ENCODE data around the gene DHX57. TPM values are rescaled to one million over a fixed set of nuclear protein-coding genes. Genes with fewer than 3 reads are reported as not detected.
A peak's percentile ranks its signal among the peaks of the same experiment; 100 is the strongest.

DHX57 gene
- total RNA-seq, 1 experiment from 2014 or later, result 32.6 TPM

GRCh38 chr2:38887902-38888554, 12.3 kb upstream of the DHX57 start:
- Histone ChIP-seq H3K27me3 (no peaks in the 10 kb centered on the region), H3K9me3 (replicated peaks) (no peaks in the 10 kb centered on the region), H3K36me3 (no peaks in the 10 kb centered on the region), H3K4me1 (no peaks in the 10 kb centered on the region), H3K4me3 (no peak overlapping the region), H3K27ac (no peak overlapping the region)
- DNase-seq, result no peak

GRCh38 chr2:38887347-38887746, 11.6 kb upstream of the DHX57 start:
- no peak for DNase-seq
- no peaks in the 10 kb centered on the region for H3K4me1 ChIP-seq
- H3K36me3 ChIP-seq, result no peaks in the 10 kb centered on the region
- no peaks in the 10 kb centered on the region for H3K27me3 ChIP-seq
- no peak overlapping the region for H3K27ac ChIP-seq
- no peak overlapping the region for H3K4me3 ChIP-seq
- no peaks in the 10 kb centered on the region for H3K9me3 ChIP-seq (replicated peaks)

GRCh38 chr2:38886063-38886462, 10.3 kb upstream of the DHX57 start:
- no peak for DNase-seq
- Histone ChIP-seq H3K36me3 (no peaks in the 10 kb centered on the region), H3K4me1 (no peaks in the 10 kb centered on the region), H3K27me3 (no peaks in the 10 kb centered on the region), H3K9me3 (replicated peaks) (no peaks in the 10 kb centered on the region), H3K4me3 (no peak overlapping the region), H3K27ac (no peak overlapping the region)

GRCh38 chr2:38876407-38876806, 673 bp upstream of the DHX57 start:
- H3K27ac ChIP-seq, result no peak overlapping the region
- 0 out of 2 replicates have a peak, but pooled peaks cover 6% of the 10 kb centered on the region for H3K9me3 ChIP-seq (replicated peaks)
- no peaks in the 10 kb centered on the region; the same call in 1 of the 2 replicates for H3K4me1 ChIP-seq
- DNase-seq, result no peak
- H3K27me3 ChIP-seq, result no peaks in the 10 kb centered on the region
- no peaks in the 10 kb centered on the region for H3K36me3 ChIP-seq
- peak overlapping the region; percentile 94 for H3K4me3 ChIP-seq

GRCh38 chr2:38875227-38875575, 533 bp downstream of the DHX57 start:
- no peaks in the 10 kb centered on the region; the same call in 1 of the 2 replicates for H3K4me1 ChIP-seq
- H3K36me3 ChIP-seq, result no peaks in the 10 kb centered on the region
- peak overlapping the region; percentile 38 for H3K27ac ChIP-seq
- H3K9me3 ChIP-seq (replicated peaks), result peaks cover 7% of the 10 kb centered on the region; the same call in 1 of the 2 replicates
- no peaks in the 10 kb centered on the region for H3K27me3 ChIP-seq
- peak overlapping the region; percentile 94 for H3K4me3 ChIP-seq
- peak in 1 of 2 experiments; percentile 8 for DNase-seq

GRCh38 chr2:38873763-38874162, 2.0 kb downstream of the DHX57 start:
- Histone ChIP-seq H3K27ac (no peak overlapping the region), H3K9me3 (replicated peaks) (peaks cover 17% of the 10 kb centered on the region), H3K4me1 (no peaks in the 10 kb centered on the region; the same call in 1 of the 2 replicates), H3K36me3 (no peaks in the 10 kb centered on the region), H3K4me3 (no peak overlapping the region), H3K27me3 (no peaks in the 10 kb centered on the region)
- no peak for DNase-seq

GRCh38 chr2:38871432-38871831, 4.3 kb downstream of the DHX57 start:
- Histone ChIP-seq H3K27me3 (no peaks in the 10 kb centered on the region), H3K27ac (no peak overlapping the region), H3K4me3 (no peak overlapping the region), H3K9me3 (replicated peaks) (peaks cover 17% of the 10 kb centered on the region), H3K4me1 (no peaks in the 10 kb centered on the region; the same call in 1 of the 2 replicates), H3K36me3 (peaks cover 11% of the 10 kb centered on the region)
- no peak for DNase-seq

GRCh38 chr2:38866773-38867443, 8.8 kb downstream of the DHX57 start:
- no peak for DNase-seq

GRCh38 chr2:38863061-38863695, 12.6 kb downstream of the DHX57 start:
- Histone ChIP-seq H3K4me1 (no peaks in the 10 kb centered on the region), H3K4me3 (no peak overlapping the region), H3K27me3 (no peaks in the 10 kb centered on the region), H3K9me3 (replicated peaks) (no peaks in the 10 kb centered on the region; the same call in 1 of the 2 replicates), H3K27ac (no peak overlapping the region), H3K36me3 (peaks cover 64% of the 10 kb centered on the region)
- no peak for DNase-seq

More at GRCh38 chr2:38866773-38867443, 8.8 kb downstream of the DHX57 start:
- Histone ChIP-seq H3K4me1 (no peaks in the 10 kb centered on the region), H3K9me3 (replicated peaks) (peaks cover 11% of the 10 kb centered on the region), H3K27me3 (no peaks in the 10 kb centered on the region), H3K27ac (no peak overlapping the region), H3K4me3 (no peak overlapping the region), H3K36me3 (peaks cover 28% of the 10 kb centered on the region)

GRCh38 chr2:38862476-38862875, 13.3 kb downstream of the DHX57 start:
- Histone ChIP-seq H3K4me1 (no peaks in the 10 kb centered on the region), H3K4me3 (no peak overlapping the region), H3K27ac (no peak overlapping the region), H3K27me3 (no peaks in the 10 kb centered on the region), H3K36me3 (peaks cover 66% of the 10 kb centered on the region), H3K9me3 (replicated peaks) (no peaks in the 10 kb centered on the region; the same call in 1 of the 2 replicates)
- DNase-seq, result no peak

GRCh38 chr2:38856165-38856564, 19.6 kb downstream of the DHX57 start:
- DNase-seq, result no peak
- Histone ChIP-seq H3K9me3 (replicated peaks) (no peaks in the 10 kb centered on the region; the same call in 1 of the 2 replicates), H3K4me1 (no peaks in the 10 kb centered on the region), H3K27me3 (no peaks in the 10 kb centered on the region), H3K36me3 (peaks cover 73% of the 10 kb centered on the region), H3K27ac (no peak overlapping the region), H3K4me3 (no peak overlapping the region)

GRCh38 chr2:38850045-38850444, 25.7 kb downstream of the DHX57 start:
- Histone ChIP-seq H3K9me3 (replicated peaks) (no peaks in the 10 kb centered on the region), H3K36me3 (peaks cover 24% of the 10 kb centered on the region), H3K27ac (no peak overlapping the region), H3K4me1 (no peaks in the 10 kb centered on the region), H3K27me3 (no peaks in the 10 kb centered on the region), H3K4me3 (no peak overlapping the region)
- no peak for DNase-seq

- Histone ChIP-seq H3K27ac (no peak overlapping the region), H3K4me3 (no peak overlapping the region), H3K27me3 (no peaks in the 10 kb centered on the region), H3K36me3 (peaks cover 35% of the 10 kb centered on the region), H3K9me3 (replicated peaks) (no peaks in the 10 kb centered on the region), H3K4me1 (no peaks in the 10 kb centered on the region)
- DNase-seq, result no peak
Measured at GRCh38 chr2:38836791-38837190, 38.9 kb downstream of the DHX57 start.

GRCh38 chr2:38835990-38836389, 39.7 kb downstream of the DHX57 start:
- H3K9me3 ChIP-seq (replicated peaks), result no peaks in the 10 kb centered on the region
- H3K27me3 ChIP-seq, result no peaks in the 10 kb centered on the region
- peaks cover 31% of the 10 kb centered on the region for H3K36me3 ChIP-seq
- H3K4me3 ChIP-seq, result no peak overlapping the region
- no peaks in the 10 kb centered on the region for H3K4me1 ChIP-seq
- DNase-seq, result no peak
- no peak overlapping the region for H3K27ac ChIP-seq

- Histone ChIP-seq H3K36me3 (peaks cover 27% of the 10 kb centered on the region), H3K4me1 (no peaks in the 10 kb centered on the region), H3K27ac (no peak overlapping the region), H3K9me3 (replicated peaks) (no peaks in the 10 kb centered on the region), H3K4me3 (no peak overlapping the region), H3K27me3 (no peaks in the 10 kb centered on the region)
- DNase-seq, result peak; percentile 24 to 79
Measured at GRCh38 chr2:38835015-38835601, 40.6 kb downstream of the DHX57 start.

Data from SJCRH30 (cell line).